Measurements from ENCODE around the gene AARSD1.
A peak's percentile ranks its signal among the peaks of the same experiment; 100 is the strongest.
"Not testable (repeated sequence)": the region's sequence is repeated elsewhere in the genome, so short reads cannot be mapped to it uniquely, and the experiment has no call there.

Gene AARSD1, protein sequence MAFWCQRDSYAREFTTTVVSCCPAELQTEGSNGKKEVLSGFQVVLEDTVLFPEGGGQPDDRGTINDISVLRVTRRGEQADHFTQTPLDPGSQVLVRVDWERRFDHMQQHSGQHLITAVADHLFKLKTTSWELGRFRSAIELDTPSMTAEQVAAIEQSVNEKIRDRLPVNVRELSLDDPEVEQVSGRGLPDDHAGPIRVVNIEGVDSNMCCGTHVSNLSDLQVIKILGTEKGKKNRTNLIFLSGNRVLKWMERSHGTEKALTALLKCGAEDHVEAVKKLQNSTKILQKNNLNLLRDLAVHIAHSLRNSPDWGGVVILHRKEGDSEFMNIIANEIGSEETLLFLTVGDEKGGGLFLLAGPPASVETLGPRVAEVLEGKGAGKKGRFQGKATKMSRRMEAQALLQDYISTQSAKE

DNA sequence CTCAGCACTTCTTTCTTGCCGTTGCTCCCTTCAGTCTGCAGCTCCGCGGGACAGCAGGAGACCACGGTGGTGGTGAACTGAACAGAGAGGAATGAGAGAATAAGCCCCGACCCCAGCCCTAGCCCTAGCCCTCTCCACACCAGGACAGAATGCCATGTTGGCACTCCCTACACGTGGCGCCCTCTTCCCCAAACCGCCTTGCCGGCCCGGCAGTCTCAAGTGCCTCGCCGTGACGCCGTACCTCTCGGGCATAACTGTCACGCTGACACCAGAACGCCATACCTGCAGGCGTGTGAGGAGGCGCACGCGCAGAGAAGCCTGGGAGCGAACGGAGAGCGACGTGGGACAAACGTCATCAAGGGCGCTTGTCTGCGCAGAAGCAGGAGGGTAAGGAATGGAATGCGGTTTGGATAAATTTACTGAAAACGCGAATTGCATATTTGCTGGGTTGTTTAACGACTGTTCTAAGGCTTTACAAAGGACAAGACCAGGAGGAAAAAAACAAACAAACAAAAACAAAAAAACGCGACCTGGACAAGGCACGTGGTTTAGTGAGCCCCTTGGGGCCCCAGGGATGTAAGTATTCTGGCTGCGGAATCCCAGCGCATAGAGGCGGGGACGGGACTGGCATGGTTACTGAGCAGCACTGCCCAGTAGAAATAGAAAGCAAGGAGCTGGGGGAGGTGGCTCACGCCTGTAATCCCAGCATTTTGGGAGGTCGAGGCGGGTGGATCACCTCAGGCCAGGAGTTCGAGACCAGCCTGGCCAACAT lies at the start of gene AARSD1:
AARSD1 (minus strand) TSS at position 294 of the 772 bp plus-strand sequence; CDS start at position 280, 14 bp downstream.
- DNase-seq = peak; percentile 73 to 81

DNA sequence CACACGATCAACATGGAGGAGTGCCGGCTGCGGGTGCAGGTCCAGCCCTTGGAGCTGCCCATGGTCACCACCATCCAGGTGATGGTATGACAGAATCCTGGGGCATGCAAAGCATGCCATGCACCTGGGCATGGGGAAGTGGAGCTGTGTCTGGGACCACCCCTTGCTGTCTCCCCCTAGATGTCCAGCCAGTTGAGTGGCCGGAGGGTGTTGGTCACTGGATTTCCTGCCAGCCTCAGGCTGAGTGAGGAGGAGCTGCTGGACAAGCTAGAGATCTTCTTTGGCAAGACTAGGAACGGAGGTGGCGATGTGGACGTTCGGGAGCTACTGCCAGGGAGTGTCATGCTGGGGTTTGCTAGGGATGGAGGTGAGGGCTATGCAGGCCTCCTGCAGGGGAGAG lies 49.0 kb upstream of the AARSD1 start:
- DNase-seq = no peak

DNA sequence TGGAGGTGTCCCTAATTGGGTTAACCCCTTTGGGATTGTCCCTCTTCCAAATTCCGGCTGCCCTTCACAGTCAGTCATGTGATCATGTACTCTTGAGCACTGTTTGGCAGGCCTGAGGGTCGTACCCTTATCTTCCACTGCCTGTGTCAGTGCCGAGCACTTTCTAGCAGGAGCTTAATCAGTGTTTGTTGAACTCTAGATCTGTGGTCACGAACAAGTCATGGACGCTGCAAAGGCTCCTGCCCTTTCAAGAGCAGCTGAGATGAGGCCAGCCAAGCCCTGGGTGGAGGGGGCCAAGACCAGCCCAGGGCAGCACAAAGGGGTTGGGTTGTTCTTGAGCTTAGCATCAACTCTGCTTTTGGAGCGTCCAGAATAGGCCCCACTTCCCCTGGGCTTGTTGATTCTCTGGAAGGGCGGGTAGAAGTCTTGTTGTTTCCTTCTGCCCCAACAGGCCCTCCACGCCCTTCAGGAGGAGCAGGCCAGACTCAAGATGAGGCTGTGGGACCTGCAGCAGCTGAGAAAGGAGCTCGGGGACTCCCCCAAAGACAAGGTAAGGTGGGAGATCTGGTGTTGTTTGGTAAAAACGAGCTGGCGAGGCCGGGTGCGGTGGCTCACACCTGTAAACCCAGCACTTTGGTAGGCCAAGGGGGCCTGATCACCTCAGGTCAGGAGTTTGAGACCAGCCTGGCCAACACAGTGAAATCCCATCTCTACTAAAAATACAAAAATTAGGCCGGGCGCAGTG lies 47.6 kb upstream of the AARSD1 start:
- DNase-seq = no peak

DNA sequence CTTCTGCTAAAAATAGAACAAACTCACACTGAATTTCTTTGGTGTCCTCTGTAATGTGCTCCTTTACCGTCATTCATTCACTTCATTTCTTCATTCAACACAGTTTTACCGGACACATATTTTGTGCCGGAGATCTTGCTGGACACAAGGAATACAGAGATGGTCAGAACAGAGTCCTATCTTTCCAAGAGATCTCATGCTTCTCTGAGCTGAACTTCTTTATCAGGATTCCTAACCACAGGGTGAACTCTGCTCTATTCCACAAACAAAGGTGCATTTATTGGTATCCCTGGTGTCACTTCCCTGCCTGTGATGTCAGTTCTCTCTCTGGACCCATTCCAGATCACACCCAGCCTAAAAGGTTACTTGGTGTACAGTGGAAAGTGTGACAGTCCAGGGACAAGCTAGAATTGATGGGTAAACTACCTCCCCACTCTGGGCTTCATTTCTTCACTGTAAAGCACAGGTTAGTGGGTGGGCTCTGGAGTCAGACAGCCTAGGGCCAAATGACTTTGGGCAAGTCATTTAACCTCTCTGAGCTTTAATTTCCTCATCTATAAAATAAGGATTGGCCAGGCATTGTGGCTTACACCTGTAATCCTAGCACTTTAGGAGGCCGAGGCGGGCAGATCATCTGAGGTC lies 46.5 kb upstream of the AARSD1 start:
- no peak for DNase-seq

DNA sequence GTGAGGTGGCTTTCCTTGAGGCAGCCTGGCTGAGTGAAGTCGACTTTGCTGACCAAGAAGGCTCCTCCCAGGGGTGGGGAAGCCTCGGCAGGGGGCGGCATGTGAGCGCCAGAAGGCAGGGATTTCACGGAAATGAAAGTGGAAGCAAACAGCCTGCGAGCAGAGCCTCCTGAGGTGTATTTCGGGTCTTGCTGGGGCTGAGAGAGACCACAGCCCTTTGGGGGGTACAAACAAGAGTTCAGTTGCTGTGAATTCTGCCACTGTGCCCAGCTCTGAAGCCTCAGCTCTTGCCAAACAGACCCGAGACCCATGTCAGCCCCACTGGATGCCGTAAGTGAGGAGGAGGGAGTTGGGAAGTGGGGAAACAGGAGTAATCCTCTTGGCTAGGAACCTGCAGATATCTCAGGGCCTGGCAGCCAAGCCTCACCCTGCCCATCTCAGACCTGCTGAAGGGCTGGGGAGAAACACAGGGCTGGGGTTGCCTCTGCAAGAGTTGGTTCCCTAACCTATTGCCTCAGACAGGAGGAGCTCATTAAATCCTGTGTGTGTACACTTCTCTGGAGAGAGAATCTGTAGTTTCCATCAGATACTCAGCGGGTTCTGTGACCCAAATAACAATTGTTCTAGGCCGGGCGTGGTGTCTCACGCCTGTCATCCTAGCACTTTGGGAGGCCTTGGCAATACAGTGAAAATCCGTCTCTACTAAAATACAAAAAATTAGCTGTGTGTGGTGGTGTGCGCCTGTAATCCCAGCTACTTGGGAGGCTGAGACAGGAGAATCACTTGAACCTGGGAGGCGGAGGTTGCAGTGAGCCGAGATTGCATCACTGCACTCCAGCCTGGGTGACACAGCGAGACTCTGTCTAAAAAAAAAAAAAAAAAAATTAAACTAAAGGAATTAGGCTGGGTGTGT lies 42.6 kb upstream of the AARSD1 start, which contains the start of gene IFI35:
IFI35 (plus strand) TSS at position 146 of the 913 bp plus-strand sequence; CDS start at position 310, 164 bp downstream.
- peak; percentile 58 to 70 for DNase-seq

DNA sequence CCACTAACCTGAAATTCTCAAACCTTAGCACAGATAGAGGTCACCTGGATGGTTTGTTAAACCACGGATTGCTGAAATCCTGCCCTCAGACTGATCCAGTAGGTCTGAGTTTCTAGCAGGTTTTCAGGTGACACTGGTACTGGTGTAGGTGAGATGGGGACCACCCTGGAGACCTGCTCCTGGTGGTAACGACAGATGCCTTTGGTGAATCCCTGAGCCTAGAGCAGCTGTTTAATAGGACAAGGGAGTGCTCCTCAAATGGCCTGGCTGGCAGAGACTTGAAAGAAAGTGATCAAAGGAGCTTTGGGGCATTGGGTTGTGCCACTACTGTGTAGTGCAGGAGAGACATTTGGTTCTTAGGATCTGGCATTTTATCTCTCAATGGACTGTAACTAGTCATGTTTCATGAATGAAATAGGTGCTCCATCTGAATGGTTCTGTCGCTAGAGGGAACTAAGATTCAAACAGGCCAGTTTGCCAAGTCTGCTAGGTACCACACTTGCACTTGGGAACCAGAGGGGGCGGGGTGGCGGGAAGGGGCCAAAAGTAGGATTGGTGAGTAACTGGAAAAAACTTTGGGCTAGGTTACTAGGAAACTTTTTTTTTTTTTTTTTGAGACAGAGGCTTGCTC lies 39.4 kb upstream of the AARSD1 start:
- no peak for DNase-seq

DNA sequence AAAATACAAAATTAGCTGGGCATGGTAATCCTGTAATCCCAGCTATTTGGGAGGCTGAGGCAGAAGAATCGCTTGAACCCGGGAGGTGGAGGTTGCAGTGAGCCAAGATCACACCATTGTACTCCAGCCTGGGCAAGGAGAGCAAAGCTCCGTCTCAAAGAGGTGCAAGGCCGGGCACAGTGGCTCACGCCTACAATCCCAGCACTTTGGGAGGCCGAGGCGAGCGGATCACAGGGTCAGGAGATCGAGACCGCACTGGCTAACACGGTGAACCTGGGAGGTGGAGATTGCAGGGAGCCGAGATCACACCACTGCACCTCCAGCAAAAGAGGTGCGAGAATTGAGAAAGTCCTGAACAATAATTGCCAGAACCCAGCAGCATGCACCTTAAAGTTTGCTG lies 36.6 kb upstream of the AARSD1 start:
- not testable (repeated sequence) for DNase-seq

DNA sequence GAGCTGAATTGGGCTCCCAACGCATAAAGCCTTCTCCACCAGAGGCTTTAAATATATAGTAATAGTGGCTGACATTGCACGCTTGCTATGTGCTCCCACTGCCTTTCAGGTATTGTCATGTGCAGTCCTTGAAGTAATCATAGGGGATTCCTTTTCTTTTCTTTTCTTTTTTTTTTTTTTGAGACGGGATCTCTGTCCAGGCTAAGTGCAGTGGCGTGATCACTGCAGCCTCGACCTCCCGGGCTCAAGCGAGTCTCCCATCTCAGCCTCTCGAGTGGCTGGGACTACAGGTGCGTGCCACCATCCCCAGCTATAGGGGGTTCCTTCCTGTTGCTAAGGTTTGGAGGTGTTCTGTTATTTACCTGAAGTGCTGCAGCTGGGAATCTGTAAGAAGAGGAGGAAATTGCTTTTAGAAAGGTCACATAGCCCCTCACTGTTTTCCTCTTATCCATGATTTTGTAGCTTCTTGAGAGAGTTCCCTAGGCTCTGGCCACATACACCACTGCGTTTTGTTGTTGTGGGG lies 34.8 kb upstream of the AARSD1 start:
- DNase-seq = no peak

DNA sequence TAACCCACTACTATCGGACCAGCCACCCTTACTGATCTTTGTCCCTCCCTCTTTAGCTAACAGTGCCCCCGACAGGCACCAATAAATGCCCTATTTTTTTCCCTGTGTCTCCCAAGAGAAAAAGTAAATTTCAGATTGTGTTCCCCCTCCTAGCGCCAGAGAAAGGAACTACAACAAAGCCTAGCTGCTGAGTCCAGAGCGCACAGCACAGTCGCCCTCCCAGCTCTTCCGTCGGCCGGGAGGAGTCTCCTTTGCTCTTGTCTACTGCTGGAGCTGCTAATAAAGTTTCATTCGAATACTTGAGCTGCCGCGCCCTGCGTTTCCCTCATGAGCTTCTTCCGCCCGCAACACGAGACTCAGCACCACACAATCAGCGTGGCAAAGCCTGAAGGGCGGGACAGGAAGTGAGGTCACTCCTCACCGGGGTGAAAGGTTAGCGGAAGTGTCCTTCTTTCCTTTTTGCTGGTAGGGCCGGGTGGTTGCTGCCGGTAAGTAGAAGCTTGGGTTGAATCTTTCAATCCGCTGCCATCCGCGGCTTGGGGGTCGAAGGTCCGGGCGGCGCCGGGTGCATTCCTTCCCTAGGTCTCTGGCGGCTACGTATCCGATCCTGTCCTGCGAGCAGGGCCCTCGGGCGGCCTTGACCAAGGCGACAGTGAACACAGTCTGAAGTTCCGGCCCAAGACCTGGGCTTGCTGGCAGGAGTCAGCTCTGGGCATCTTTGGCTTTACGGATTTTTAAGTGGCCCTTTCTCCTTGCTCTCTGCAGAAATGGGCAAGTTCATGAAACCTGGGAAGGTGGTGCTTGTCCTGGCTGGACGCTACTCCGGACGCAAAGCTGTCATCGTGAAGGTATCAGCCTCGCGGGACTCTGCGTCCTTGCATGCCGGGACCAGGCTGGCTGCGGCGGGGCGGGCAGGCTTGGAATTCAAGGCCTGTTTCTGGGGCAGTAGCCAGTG lies 34.0 kb upstream of the AARSD1 start, which contains the start of gene RPL27:
RPL27 (plus strand) TSS at position 436 of the 955 bp plus-strand sequence; CDS start at position 768, 332 bp downstream.
- peak; percentile 98 to 100 for DNase-seq

DNA sequence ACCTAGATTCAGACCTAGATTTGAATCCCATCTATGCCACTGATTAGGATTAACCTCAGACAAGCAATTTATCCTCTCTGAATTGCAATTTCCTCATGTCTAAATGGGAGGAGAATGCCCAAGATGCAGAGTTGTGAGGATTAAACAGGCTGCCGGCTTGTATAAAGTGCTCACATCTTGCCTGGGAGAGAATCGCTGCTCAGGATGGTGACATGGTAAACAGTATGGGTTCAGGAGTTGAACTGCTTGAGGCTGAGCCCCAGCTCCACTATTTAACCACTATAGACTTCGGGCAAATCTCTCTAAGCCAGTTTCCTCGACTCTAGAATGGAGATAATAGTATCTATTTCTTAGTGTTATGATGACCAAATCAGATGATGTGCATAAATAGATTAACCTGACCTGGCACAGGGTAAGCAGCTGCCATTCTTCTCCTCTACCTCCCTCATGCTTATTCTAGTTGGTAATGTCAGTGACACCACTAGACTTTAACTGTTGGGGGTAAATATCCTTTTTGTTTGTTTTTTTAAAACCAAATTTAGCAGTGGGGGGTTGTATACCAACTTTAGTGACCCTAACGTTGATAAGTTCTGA lies 33.2 kb upstream of the AARSD1 start:
- no peak for DNase-seq

DNA sequence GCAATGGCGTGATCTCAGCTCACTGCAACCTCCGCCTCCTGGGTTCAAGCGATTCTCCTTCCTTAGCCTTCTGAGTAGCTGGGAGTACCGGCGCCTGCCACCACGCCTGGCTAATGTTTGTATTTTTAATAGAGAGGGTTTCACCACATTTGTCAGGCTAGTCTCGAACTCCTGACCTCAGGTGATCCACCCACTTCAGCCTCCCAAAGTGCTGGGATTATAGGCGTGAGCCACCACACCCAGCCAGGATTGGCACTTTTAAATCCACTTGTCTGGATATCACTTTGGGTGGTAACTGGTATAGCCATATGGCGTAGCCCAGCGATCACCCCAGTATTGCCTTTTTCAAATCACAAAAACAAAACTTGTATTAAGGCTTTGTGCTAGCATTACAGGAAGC lies 29.7 kb upstream of the AARSD1 start:
- DNase-seq = not testable (repeated sequence)

DNA sequence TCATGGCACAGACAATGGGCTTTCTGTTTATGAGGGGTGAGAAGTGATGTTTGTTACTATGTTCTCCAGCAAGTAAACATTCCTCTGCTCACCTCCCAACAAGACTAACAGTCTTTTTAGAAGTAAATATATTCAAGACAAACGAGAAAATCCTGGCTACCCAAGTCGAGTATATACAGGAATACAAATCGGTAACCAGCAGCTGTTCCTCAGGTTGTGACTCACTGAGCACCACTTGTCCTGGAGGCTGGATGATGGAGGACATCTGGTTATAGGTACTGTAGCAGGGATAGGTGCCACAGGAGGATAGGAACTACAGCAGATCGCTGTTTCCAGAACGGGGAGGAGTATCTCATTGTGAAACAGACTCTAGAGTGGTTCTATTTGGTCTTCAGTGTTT lies 28.6 kb upstream of the AARSD1 start:
- DNase-seq = no peak

DNA sequence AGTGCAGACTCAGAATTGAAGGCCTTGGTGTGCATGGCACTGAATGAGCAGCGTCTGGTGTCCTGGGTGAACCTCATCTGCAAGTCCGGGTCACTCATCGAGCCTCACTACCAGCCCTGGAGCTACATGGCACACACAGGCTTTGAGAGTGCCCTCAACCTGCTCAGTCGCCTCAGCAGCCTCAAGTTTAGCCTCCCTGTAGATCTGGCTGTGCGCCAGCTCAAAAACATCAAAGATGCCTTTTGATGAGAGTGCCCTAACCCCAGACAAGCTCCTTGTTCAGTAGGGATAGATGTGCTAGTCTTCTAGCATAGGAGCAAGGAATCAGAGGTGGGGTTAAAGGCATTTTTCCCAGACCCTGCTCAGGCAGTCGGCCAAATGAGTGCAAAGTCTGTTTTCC lies 27.2 kb upstream of the AARSD1 start:
- no peak for DNase-seq

DNA sequence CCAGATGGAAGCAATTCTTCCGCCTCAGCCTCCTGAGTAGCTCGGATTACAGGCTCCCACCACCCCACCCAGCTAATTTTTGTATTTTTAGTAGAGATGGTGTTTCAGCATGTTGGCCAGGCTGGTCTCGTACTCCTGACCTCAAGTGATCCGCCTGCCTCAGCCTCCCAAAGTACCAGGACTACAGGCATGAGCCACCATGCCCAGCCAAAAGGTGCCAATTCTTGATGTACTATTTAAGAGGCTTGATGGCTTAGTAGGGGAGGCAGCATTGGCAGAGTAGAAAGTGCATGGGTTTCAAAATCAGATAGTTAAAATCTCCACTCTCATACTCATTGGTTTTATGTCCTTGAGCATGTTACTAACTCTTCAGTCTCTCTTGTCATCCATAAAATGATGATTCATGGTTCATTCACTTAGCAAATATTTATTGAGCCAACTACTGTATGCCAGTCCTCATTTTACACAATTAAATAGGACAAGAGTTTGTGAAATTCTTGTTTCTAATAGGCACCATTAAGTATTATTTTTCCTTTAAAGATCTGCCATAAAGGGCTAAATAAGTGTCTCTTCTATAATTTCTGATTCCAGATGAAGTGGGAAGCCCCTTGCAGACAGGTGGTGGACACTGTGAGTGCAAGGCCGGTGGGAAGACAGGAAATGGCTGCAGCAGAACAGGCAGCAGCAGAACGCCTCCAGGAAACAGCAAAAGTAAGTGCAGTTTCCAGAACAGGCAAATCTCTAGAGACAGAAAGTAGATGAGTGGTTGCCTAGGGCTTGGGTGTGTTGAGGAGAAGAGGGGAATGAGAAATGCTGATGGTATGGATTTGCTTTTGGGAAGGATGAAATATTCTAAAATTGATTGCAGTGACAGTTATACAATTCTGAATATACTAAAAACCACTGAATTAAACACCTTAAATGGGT lies 25.7 kb upstream of the AARSD1 start:
- DNase-seq = no peak

DNA sequence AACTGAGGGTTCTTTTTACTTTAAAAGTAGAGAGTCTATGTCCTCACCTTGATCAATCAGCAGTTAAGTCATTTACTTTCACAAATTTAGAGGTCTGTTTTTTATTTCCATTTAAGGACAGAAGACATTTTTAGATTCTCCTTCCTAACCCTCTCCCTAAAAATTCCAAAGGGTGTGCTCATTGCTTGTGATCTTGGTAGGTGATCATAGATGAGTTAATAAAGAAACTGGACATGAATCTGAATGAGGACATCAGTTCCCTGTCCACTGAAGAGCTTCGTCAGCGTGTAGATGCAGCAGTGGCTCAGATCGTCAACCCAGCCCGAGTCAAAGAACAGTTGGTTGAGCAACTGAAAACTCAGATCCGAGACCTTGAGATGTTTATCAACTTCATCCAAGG lies 24.9 kb upstream of the AARSD1 start:
- DNase-seq = no peak

DNA sequence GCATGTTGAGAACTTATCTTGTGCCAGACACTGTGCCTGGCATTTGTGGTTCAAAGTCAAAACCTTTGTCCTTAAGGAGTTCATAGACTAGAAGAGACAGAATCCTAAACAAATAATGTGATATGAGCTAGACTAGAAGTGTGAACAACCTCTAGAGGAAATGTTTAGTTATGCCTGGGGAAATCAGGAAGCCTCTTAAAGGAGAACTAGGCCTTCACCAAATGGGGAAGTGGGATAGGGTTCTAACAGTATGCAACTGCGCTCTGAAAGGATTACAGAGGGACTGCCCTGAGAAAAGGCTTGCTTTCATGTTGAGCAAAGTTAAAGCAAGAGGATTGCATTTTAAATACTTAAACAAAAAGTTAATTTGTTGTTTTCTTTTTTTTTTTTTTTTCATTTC lies 21.0 kb upstream of the AARSD1 start:
- no peak for DNase-seq

DNA sequence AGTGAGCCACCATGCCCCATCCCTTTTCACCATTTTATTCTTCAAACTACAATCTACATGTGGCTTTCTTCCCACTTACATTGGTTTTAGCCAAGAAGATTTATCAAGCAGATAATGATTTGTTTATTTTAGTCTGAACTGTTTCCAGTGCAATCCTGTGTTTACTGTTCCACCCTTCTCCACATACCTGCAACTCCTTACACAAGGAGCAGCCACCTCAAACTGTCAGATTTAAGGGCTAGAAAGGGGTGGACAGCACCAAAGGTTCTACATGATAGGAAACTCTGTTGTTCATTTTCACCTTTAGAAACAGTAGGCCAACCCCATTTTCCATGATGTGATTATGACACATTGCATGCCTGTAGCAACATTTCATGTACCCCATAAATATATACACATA lies 18.0 kb upstream of the AARSD1 start:
- no peak for DNase-seq
